ENCODE results near the gene TGFBI.

TGFBI gene

GRCh38 chr5:136080113-136080482, 51.3 kb downstream of the TGFBI start:
- Mint-ChIP-seq H3K4me1 (ENCODE audit: low read depth) (peaks cover 26% of the 10 kb centered on the region), H3K9me3 (no peaks in the 10 kb centered on the region), H3K27me3 (peaks cover 52% of the 10 kb centered on the region), H3K36me3 (ENCODE audit: low read depth) (no peaks in the 10 kb centered on the region), H3K27ac (peak overlapping the region; percentile 34), H3K4me3 (peak overlapping the region; percentile 53)
- intact Hi-C loops (cut with micrococcal nuclease) = loop anchor here (5.0 to 10.0 kb wide), 2 partner anchors 135 to 193 kb away; no protein-coding TSS in a partner anchor

- Mint-ChIP-seq H3K9me3 (no peaks in the 10 kb centered on the region), H3K27ac (peak overlapping the region; percentile 34), H3K36me3 (ENCODE audit: low read depth) (no peaks in the 10 kb centered on the region), H3K27me3 (peaks cover 55% of the 10 kb centered on the region), H3K4me3 (peak overlapping the region; percentile 53), H3K4me1 (ENCODE audit: low read depth) (peaks cover 26% of the 10 kb centered on the region)
- intact Hi-C loops (cut with micrococcal nuclease) = loop anchor here (5.0 to 10.0 kb wide), 2 partner anchors 134 to 193 kb away; no protein-coding TSS in a partner anchor
Observed at GRCh38 chr5:136080483-136081216, 51.9 kb downstream of the TGFBI start.

- Mint-ChIP-seq H3K4me3 (no peak overlapping the region), H3K27me3 (peaks cover 53% of the 10 kb centered on the region)
Observed at GRCh38 chr5:136081217-136081591, 52.4 kb downstream of the TGFBI start.

GRCh38 chr5:136082390-136083193, 53.8 kb downstream of the TGFBI start:
- peaks cover 39% of the 10 kb centered on the region for H3K27me3 Mint-ChIP-seq
- H3K9me3 Mint-ChIP-seq = no peaks in the 10 kb centered on the region

More at GRCh38 chr5:136081217-136081591, 52.4 kb downstream of the TGFBI start:
- Mint-ChIP-seq H3K36me3 (ENCODE audit: low read depth) (no peaks in the 10 kb centered on the region), H3K27ac (no peak overlapping the region), H3K9me3 (no peaks in the 10 kb centered on the region), H3K4me1 (ENCODE audit: low read depth) (peaks cover 26% of the 10 kb centered on the region)
- intact Hi-C loops (cut with micrococcal nuclease) = loop anchor here (5.0 to 10.0 kb wide), 2 partner anchors 134 to 194 kb away; no protein-coding TSS in a partner anchor

GRCh38 chr5:136084698-136085097, 55.9 kb downstream of the TGFBI start:
- peaks cover 12% of the 10 kb centered on the region for H3K4me1 Mint-ChIP-seq (ENCODE audit: low read depth)
- H3K27ac Mint-ChIP-seq = no peak overlapping the region
- no peaks in the 10 kb centered on the region for H3K9me3 Mint-ChIP-seq
- peaks cover 22% of the 10 kb centered on the region for H3K27me3 Mint-ChIP-seq
- no peaks in the 10 kb centered on the region for H3K36me3 Mint-ChIP-seq (ENCODE audit: low read depth)
- H3K4me3 Mint-ChIP-seq = no peak overlapping the region
- intact Hi-C loops (cut with micrococcal nuclease) = loop anchor here (5.0 to 10.0 kb wide), 2 partner anchors 130 to 197 kb away; no protein-coding TSS in a partner anchor

More at GRCh38 chr5:136082390-136083193, 53.8 kb downstream of the TGFBI start:
- H3K27ac Mint-ChIP-seq = no peak overlapping the region
- no peak overlapping the region for H3K4me3 Mint-ChIP-seq
- no peaks in the 10 kb centered on the region for H3K36me3 Mint-ChIP-seq (ENCODE audit: low read depth)
- peaks cover 20% of the 10 kb centered on the region for H3K4me1 Mint-ChIP-seq (ENCODE audit: low read depth)
- intact Hi-C loops (cut with micrococcal nuclease) = loop anchor here (1.0 to 10.0 kb wide), 4 partner anchors 46 to 195 kb away; no protein-coding TSS in a partner anchor

- H3K27ac Mint-ChIP-seq = no peak overlapping the region
- intact Hi-C loops (cut with micrococcal nuclease) = loop anchor here (10.0 kb wide), 1 partner anchor 128 kb away; no protein-coding TSS in a partner anchor
- H3K9me3 Mint-ChIP-seq = no peaks in the 10 kb centered on the region
Observed at GRCh38 chr5:136086783-136087566, 58.2 kb downstream of the TGFBI start.

GRCh38 chr5:136087961-136088871, 59.4 kb downstream of the TGFBI start:
- H3K9me3 Mint-ChIP-seq = no peaks in the 10 kb centered on the region
- no peak overlapping the region for H3K27ac Mint-ChIP-seq
- H3K27me3 Mint-ChIP-seq = peaks cover 14% of the 10 kb centered on the region
- H3K4me1 Mint-ChIP-seq (ENCODE audit: low read depth) = no peaks in the 10 kb centered on the region
- intact Hi-C loops (cut with micrococcal nuclease) = loop anchor here (10.0 kb wide), 1 partner anchor 127 kb away; no protein-coding TSS in a partner anchor
- no peaks in the 10 kb centered on the region for H3K36me3 Mint-ChIP-seq (ENCODE audit: low read depth)
- H3K4me3 Mint-ChIP-seq = no peak overlapping the region

More at GRCh38 chr5:136086783-136087566, 58.2 kb downstream of the TGFBI start:
- no peaks in the 10 kb centered on the region for H3K36me3 Mint-ChIP-seq (ENCODE audit: low read depth)
- H3K4me3 Mint-ChIP-seq = no peak overlapping the region
- no peaks in the 10 kb centered on the region for H3K4me1 Mint-ChIP-seq (ENCODE audit: low read depth)
- peaks cover 14% of the 10 kb centered on the region for H3K27me3 Mint-ChIP-seq

GRCh38 chr5:136089791-136090190, 61.0 kb downstream of the TGFBI start:
- H3K9me3 Mint-ChIP-seq = no peaks in the 10 kb centered on the region
- H3K27me3 Mint-ChIP-seq = peaks cover 14% of the 10 kb centered on the region

GRCh38 chr5:136090319-136090718, 61.5 kb downstream of the TGFBI start:
- Mint-ChIP-seq H3K4me1 (ENCODE audit: low read depth) (no peaks in the 10 kb centered on the region), H3K4me3 (no peak overlapping the region), H3K9me3 (no peaks in the 10 kb centered on the region), H3K36me3 (ENCODE audit: low read depth) (no peaks in the 10 kb centered on the region), H3K27ac (no peak overlapping the region), H3K27me3 (peaks cover 15% of the 10 kb centered on the region)
- intact Hi-C loops (cut with micrococcal nuclease) = no loop called here

More at GRCh38 chr5:136089791-136090190, 61.0 kb downstream of the TGFBI start:
- intact Hi-C loops (cut with micrococcal nuclease) = loop anchor here (10.0 kb wide), 1 partner anchor 125 kb away; no protein-coding TSS in a partner anchor
- Mint-ChIP-seq H3K27ac (no peak overlapping the region), H3K36me3 (ENCODE audit: low read depth) (no peaks in the 10 kb centered on the region), H3K4me3 (no peak overlapping the region), H3K4me1 (ENCODE audit: low read depth) (no peaks in the 10 kb centered on the region)

- H3K27me3 Mint-ChIP-seq = peaks cover 26% of the 10 kb centered on the region
- peaks cover 5% of the 10 kb centered on the region for H3K4me1 Mint-ChIP-seq (ENCODE audit: low read depth)
- intact Hi-C loops (cut with micrococcal nuclease) = no loop called here
- H3K4me3 Mint-ChIP-seq = no peak overlapping the region
- no peaks in the 10 kb centered on the region for H3K36me3 Mint-ChIP-seq (ENCODE audit: low read depth)
- no peaks in the 10 kb centered on the region for H3K9me3 Mint-ChIP-seq
- no peak overlapping the region for H3K27ac Mint-ChIP-seq
Observed at GRCh38 chr5:136094189-136094912, 65.6 kb downstream of the TGFBI start.

GRCh38 chr5:136094913-136095641, 66.3 kb downstream of the TGFBI start:
- intact Hi-C loops (cut with micrococcal nuclease) = no loop called here
- Mint-ChIP-seq H3K9me3 (no peaks in the 10 kb centered on the region), H3K36me3 (ENCODE audit: low read depth) (no peaks in the 10 kb centered on the region), H3K27ac (no peak overlapping the region), H3K4me1 (ENCODE audit: low read depth) (peaks cover 5% of the 10 kb centered on the region), H3K4me3 (no peak overlapping the region), H3K27me3 (peaks cover 28% of the 10 kb centered on the region)

All from dendritic cell treated with granulocyte-macrophage colony-stimulating factor and Interleukin-4, amounts not matched to agents 40 ng/mL and 50 ng/mL, for 4 days (primary cell).